Right hindlimb (tissue), 1 donor: ENCODE results near the gene PSAT1.

Source experiments
- DNase-seq: peaks from one replicate; pipeline ENCODE4 v3.0.0-alpha.2; 2018

Gene PSAT1

GRCh38 chr9:78368236-78368635 is 71.3 kb downstream of the PSAT1 start:
- DNase-seq = no peak

- DNase-seq = peak; percentile 80
These were observed 72.8 kb downstream of the PSAT1 start for GRCh38 chr9:78369639-78370219.

DNA sequence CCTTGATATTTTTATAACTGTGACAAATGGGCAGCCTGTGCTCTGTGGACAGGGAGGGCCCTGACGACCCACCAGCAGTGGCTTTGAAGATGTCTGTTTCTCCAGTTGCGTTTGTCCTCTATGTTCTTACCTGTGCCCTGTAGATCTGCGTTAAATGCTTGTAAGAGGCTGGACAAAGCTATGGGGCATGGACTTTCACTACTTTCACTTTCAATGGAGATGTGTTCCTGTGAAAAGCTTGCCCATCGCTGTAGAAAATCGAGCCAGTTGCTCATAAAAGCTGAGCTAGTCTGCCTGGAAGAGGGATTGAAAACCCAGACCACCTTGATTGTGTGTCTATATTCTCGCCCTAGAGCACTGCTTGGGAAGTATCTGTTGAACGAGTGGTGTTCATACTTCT is 74.1 kb downstream of the PSAT1 start:
- DNase-seq = no peak

- DNase-seq = no peak
These were observed 75.1 kb downstream of the PSAT1 start for GRCh38 chr9:78371981-78372380.
